WTC11 (cell line): ENCODE data around the gene AHSP. TPM values are rescaled to one million over a fixed set of nuclear protein-coding genes. Genes with fewer than 3 reads are reported as not detected.

Experiments used
- ATAC-seq: fragments of 200-7000 bp; cut with Tn5 transposase; 2 replicates; pipeline ENCODE4 v1.10.0; 2021; ENCODE audit warnings: mild to moderate bottlenecking, moderate library complexity
- CTCF ChIA-PET: fragments of 300-600 bp; sonication (Branson Sonifier 250); formaldehyde crosslinking; loops from one replicate; lab custom pipeline; 2021; ENCODE audit warnings: antibody characterized with exemption; lab: Charles Lee
- POLR2A ChIA-PET: fragments of 350-600 bp; sonication (Branson Sonifier 250); formaldehyde crosslinking; loops from one replicate; lab custom pipeline; 2021; ENCODE audit warnings: antibody characterized with exemption; lab: Charles Lee
- DNase-seq: peaks from one replicate; pipeline ENCODE4 v3.0.0; 2021; ENCODE audit warnings: low spot score
- H3K27ac Mint-ChIP-seq: 2 replicates; pipeline ENCODE4 v1.8.0; 2021; ENCODE audit warnings: mixed read lengths
- H3K27me3 Mint-ChIP-seq: 2 replicates; pipeline ENCODE4 v1.8.0; 2021; ENCODE audit warnings: low read depth, mild to moderate bottlenecking, moderate library complexity, mixed read lengths
- H3K36me3 Mint-ChIP-seq: 2 replicates; pipeline ENCODE4 v1.8.0; 2021; ENCODE audit warnings: mixed read lengths
- H3K4me1 Mint-ChIP-seq: 2 replicates; pipeline ENCODE4 v1.8.0; 2022; ENCODE audit warnings: mixed read lengths
- H3K4me3 Mint-ChIP-seq: 2 replicates; pipeline ENCODE4 v1.8.0; 2021; ENCODE audit warnings: mild to moderate bottlenecking, moderate library complexity, mixed read lengths
- H3K9me3 Mint-ChIP-seq: 2 replicates; pipeline ENCODE4 v1.8.0; 2021; ENCODE audit warnings: mixed read lengths
- AFF4 ChIP-seq: sonication (generic); formaldehyde crosslinking; IDR thresholded peaks from 2 replicates; pipeline ENCODE4 v1.8.1; 2023; ENCODE audit warnings: mild to moderate bottlenecking, missing genetic modification reagents, borderline replicate concordance
- CREM ChIP-seq: sonication (generic); formaldehyde crosslinking; IDR thresholded peaks from 2 replicates; pipeline ENCODE4 v1.8.1; 2022; ENCODE audit warnings: mild to moderate bottlenecking, missing genetic modification reagents, moderate library complexity
- ERG ChIP-seq: fragments of 250-450 bp; sonication (Bioruptor Pico); IDR thresholded peaks from 2 replicates; pipeline ENCODE4 v1.8.0; 2021; ENCODE audit warnings: mild to moderate bottlenecking
- JUN ChIP-seq: sonication (generic); formaldehyde crosslinking; IDR thresholded peaks from 2 replicates; pipeline ENCODE4 v1.8.0; 2023; ENCODE audit warnings: mild to moderate bottlenecking, missing genetic modification reagents
- NR1H2 ChIP-seq: sonication (generic); formaldehyde crosslinking; IDR thresholded peaks from 2 replicates; pipeline ENCODE4 v1.9.0; 2021; ENCODE audit warnings: mild to moderate bottlenecking, moderate library complexity, missing genetic modification reagents
- NR3C1 ChIP-seq: sonication (generic); formaldehyde crosslinking; conservative IDR thresholded peaks from 2 replicates; pipeline ENCODE4 v1.8.1; 2023; ENCODE audit warnings: low read depth, mild to moderate bottlenecking, missing genetic modification reagents
- PRRX2 ChIP-seq: fragments of 250-450 bp; sonication (Bioruptor Pico); IDR thresholded peaks from 2 replicates; pipeline ENCODE4 v1.8.0; 2021; ENCODE audit warnings: mild to moderate bottlenecking
- SMAD4 ChIP-seq: sonication (generic); formaldehyde crosslinking; IDR thresholded peaks from 2 replicates; pipeline ENCODE4 v1.8.0; 2022; ENCODE audit warnings: mild to moderate bottlenecking, missing genetic modification reagents
- ZNF138 ChIP-seq: sonication (generic); formaldehyde crosslinking; conservative IDR thresholded peaks from 2 replicates; pipeline ENCODE4 v1.8.1; 2022; ENCODE audit warnings: mild to moderate bottlenecking, moderate library complexity, missing genetic modification reagents
- ZNF317 ChIP-seq: sonication (generic); formaldehyde crosslinking; IDR thresholded peaks from 2 replicates; pipeline ENCODE4 v1.8.1; 2023; ENCODE audit warnings: low read depth, mild to moderate bottlenecking, moderate library complexity, missing genetic modification reagents, borderline replicate concordance
- ZNF396 ChIP-seq: fragments of 250-450 bp; sonication (Bioruptor Pico); IDR thresholded peaks from 2 replicates; pipeline ENCODE4 v1.8.0; 2021; ENCODE audit warnings: mild to moderate bottlenecking, moderate library complexity, borderline replicate concordance
- total RNA-seq: library from RNA; stranded (reverse); gene quantifications from 3 replicates; pipeline ENCODE4 v1.2.3, GENCODE V29; 2021
- TF ChIP-seq, protein P1 (sequence below): sonication (generic); formaldehyde crosslinking; IDR thresholded peaks from 2 replicates; pipeline ENCODE4 v1.8.1; 2022; ENCODE audit warnings: mild to moderate bottlenecking, moderate library complexity, missing genetic modification reagents
- TF ChIP-seq, protein P2 (sequence below): sonication (generic); formaldehyde crosslinking; IDR thresholded peaks from 2 replicates; pipeline ENCODE4 v1.8.1; 2023; ENCODE audit warnings: mild to moderate bottlenecking, missing genetic modification reagents, moderate library complexity
- TF ChIP-seq, protein P3 (sequence below): sonication (generic); formaldehyde crosslinking; IDR thresholded peaks from 2 replicates; pipeline ENCODE4 v1.8.1; 2023; ENCODE audit warnings: mild to moderate bottlenecking, missing genetic modification reagents
- TF ChIP-seq, protein P4 (sequence below): sonication (generic); formaldehyde crosslinking; IDR thresholded peaks from 2 replicates; pipeline ENCODE4 v1.8.0; 2023; ENCODE audit warnings: mild to moderate bottlenecking, missing genetic modification reagents

The AHSP gene
- total RNA-seq, 1 experiment from 2014 or later = 0.81 TPM

DNA sequence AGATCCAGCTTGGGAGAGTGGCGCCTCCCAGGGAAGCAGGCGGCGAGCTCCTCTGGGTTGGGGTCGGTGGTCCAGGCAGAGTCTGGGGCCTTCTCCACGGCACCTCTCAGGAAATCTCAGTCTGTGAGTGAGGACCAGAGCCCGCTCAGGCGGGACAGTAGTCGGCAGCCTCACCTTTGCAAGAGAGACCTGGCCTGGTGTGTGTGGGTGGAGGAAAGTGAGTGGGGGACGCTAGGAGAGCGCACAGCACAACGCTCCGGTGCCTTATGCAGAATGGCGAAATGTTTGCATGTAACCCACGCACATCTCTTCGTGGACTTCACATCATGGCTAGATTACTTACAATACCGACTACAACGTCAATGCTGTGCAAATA, 2.2 kb downstream of the AHSP start:
- ChIA-PET POLR2A (interaction anchor here (0.9 to 1.5 kb wide), 2 partner anchors 22 to 41 kb away, joined by 5 read pairs; partner anchors contain the start of gene RUSF1), CTCF (interaction anchor here (0.7 to 2.7 kb wide), 8 partner anchors 8 to 147 kb away, joined by 3 to 16 read pairs (median 7); partner anchors contain the start of gene RUSF1)
- TF ChIP-seq ZNF396 (no peak), ZNF317 (no peak), PRRX2 (CRISPR knock-in tag) (no peak)
- Mint-ChIP-seq H3K27me3 (peaks cover 6% of the 10 kb centered on the region), H3K4me1 (peaks cover 26% of the 10 kb centered on the region), H3K36me3 (no peaks in the 10 kb centered on the region), H3K9me3 (no peaks in the 10 kb centered on the region), H3K27ac (no peak overlapping the region), H3K4me3 (peak overlapping the region; percentile 81)
- no peak for ATAC-seq
- DNase-seq = peak; percentile 26

DNA sequence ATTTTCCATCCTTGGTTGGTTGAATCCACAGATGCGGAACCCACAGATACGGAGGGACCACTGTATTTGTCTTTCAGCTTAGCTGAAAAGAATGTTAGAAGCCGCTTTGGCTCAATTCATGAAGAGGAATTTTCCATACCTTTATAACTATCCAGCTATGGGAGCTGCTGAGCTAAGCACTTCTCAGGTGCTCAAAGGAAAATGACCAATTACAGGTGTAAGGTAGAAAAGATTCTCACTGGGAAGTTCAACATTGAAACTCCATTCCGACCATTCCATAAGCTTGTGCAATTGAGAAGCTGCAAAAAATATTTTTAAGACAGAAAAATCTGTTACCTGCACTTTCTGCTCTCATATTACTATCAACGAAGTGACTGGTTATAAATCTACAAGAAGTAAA, 2.7 kb downstream of the AHSP start:
- ChIA-PET POLR2A (no interaction called here), CTCF (interaction anchor here (2.5 to 2.7 kb wide), 2 partner anchors 41 to 70 kb away, joined by 11 to 16 read pairs; no protein-coding TSS in a partner anchor)
- Mint-ChIP-seq H3K36me3 (no peaks in the 10 kb centered on the region), H3K27me3 (peaks cover 5% of the 10 kb centered on the region; the same call in 1 of the 2 replicates), H3K4me1 (peaks cover 26% of the 10 kb centered on the region), H3K27ac (no peak overlapping the region), H3K9me3 (no peaks in the 10 kb centered on the region), H3K4me3 (peak overlapping the region; percentile 81)
- no peak for ATAC-seq
- TF ChIP-seq, protein P1, sequence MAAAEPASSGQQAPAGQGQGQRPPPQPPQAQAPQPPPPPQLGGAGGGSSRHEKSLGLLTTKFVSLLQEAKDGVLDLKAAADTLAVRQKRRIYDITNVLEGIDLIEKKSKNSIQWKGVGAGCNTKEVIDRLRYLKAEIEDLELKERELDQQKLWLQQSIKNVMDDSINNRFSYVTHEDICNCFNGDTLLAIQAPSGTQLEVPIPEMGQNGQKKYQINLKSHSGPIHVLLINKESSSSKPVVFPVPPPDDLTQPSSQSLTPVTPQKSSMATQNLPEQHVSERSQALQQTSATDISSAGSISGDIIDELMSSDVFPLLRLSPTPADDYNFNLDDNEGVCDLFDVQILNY = no peak
- no peak for TF ChIP-seq CREM (CRISPR knock-in tag)
- no peak for DNase-seq

GRCh38 chr16:31531096-31531495, 3.4 kb downstream of the AHSP start:
- Mint-ChIP-seq H3K36me3 (no peaks in the 10 kb centered on the region), H3K4me3 (no peak overlapping the region), H3K27me3 (peaks cover 11% of the 10 kb centered on the region), H3K9me3 (no peaks in the 10 kb centered on the region), H3K4me1 (peaks cover 26% of the 10 kb centered on the region), H3K27ac (no peak overlapping the region)
- ChIA-PET CTCF (no interaction called here), POLR2A (interaction anchor here (0.8 kb wide), 1 partner anchor 182 kb away, joined by 3 read pairs; no protein-coding TSS in a partner anchor)
- no peak for DNase-seq
- no peak for ATAC-seq
- no peak for TF ChIP-seq NR1H2
- no peak for TF ChIP-seq ZNF138 (CRISPR knock-in tag)
- no peak for TF ChIP-seq AFF4
- TF ChIP-seq SMAD4 = no peak
- no peak for TF ChIP-seq ERG (CRISPR knock-in tag)

- POLR2A ChIA-PET = interaction anchor here (0.8 kb wide), 1 partner anchor 181 kb away, joined by 3 read pairs; no protein-coding TSS in a partner anchor
- ATAC-seq = no peak
- TF ChIP-seq, protein P2, sequence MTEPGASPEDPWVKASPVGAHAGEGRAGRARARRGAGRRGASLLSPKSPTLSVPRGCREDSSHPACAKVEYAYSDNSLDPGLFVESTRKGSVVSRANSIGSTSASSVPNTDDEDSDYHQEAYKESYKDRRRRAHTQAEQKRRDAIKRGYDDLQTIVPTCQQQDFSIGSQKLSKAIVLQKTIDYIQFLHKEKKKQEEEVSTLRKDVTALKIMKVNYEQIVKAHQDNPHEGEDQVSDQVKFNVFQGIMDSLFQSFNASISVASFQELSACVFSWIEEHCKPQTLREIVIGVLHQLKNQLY (CRISPR knock-in tag) = no peak
- TF ChIP-seq JUN (CRISPR knock-in tag) (no peak), NR3C1 (no peak)
- TF ChIP-seq, protein P3, sequence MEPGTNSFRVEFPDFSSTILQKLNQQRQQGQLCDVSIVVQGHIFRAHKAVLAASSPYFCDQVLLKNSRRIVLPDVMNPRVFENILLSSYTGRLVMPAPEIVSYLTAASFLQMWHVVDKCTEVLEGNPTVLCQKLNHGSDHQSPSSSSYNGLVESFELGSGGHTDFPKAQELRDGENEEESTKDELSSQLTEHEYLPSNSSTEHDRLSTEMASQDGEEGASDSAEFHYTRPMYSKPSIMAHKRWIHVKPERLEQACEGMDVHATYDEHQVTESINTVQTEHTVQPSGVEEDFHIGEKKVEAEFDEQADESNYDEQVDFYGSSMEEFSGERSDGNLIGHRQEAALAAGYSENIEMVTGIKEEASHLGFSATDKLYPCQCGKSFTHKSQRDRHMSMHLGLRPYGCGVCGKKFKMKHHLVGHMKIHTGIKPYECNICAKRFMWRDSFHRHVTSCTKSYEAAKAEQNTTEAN (CRISPR knock-in tag) = no peak
- TF ChIP-seq, protein P4, sequence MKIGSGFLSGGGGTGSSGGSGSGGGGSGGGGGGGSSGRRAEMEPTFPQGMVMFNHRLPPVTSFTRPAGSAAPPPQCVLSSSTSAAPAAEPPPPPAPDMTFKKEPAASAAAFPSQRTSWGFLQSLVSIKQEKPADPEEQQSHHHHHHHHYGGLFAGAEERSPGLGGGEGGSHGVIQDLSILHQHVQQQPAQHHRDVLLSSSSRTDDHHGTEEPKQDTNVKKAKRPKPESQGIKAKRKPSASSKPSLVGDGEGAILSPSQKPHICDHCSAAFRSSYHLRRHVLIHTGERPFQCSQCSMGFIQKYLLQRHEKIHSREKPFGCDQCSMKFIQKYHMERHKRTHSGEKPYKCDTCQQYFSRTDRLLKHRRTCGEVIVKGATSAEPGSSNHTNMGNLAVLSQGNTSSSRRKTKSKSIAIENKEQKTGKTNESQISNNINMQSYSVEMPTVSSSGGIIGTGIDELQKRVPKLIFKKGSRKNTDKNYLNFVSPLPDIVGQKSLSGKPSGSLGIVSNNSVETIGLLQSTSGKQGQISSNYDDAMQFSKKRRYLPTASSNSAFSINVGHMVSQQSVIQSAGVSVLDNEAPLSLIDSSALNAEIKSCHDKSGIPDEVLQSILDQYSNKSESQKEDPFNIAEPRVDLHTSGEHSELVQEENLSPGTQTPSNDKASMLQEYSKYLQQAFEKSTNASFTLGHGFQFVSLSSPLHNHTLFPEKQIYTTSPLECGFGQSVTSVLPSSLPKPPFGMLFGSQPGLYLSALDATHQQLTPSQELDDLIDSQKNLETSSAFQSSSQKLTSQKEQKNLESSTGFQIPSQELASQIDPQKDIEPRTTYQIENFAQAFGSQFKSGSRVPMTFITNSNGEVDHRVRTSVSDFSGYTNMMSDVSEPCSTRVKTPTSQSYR (CRISPR knock-in tag) = no peak
These were observed 4.4 kb downstream of the AHSP start for GRCh38 chr16:31532120-31532519.

More at GRCh38 chr16:31532120-31532519, 4.4 kb downstream of the AHSP start:
- H3K27me3 Mint-ChIP-seq = peaks cover 15% of the 10 kb centered on the region
- no peaks in the 10 kb centered on the region for H3K36me3 Mint-ChIP-seq
- H3K4me3 Mint-ChIP-seq = no peak overlapping the region
- no peak overlapping the region for H3K27ac Mint-ChIP-seq
- CTCF ChIA-PET = no interaction called here
- H3K9me3 Mint-ChIP-seq = no peaks in the 10 kb centered on the region
- H3K4me1 Mint-ChIP-seq = peaks cover 26% of the 10 kb centered on the region
- no peak for DNase-seq
